Dedifferentiated amniotic fluid mesenchymal stem cell (primary cell): Measurements from ENCODE around the gene SLC6A12.

Experiments
- DNase-seq: peaks from one replicate; pipeline ENCODE4 v3.0.0-alpha.2; 2016; ENCODE audit errors: extremely low spot score

SLC6A12 gene

GRCh38 chr12:178829-179109, 35.2 kb downstream of the SLC6A12 start:
- no peak for DNase-seq

GRCh38 chr12:177980-178828, 35.8 kb downstream of the SLC6A12 start:
- DNase-seq: no peak

GRCh38 chr12:177336-177979, 36.5 kb downstream of the SLC6A12 start:
- no peak for DNase-seq

- peak; percentile 32 for DNase-seq
These were observed 37.4 kb downstream of the SLC6A12 start for GRCh38 chr12:176321-177181.

GRCh38 chr12:175759-176158, 38.2 kb downstream of the SLC6A12 start:
- no peak for DNase-seq

- DNase-seq: no peak
These were observed 38.7 kb downstream of the SLC6A12 start for GRCh38 chr12:175250-175649.

- DNase-seq: no peak
These were observed 39.4 kb downstream of the SLC6A12 start for GRCh38 chr12:174596-174995.

GRCh38 chr12:174124-174523, 39.8 kb downstream of the SLC6A12 start:
- DNase-seq: no peak

GRCh38 chr12:172732-173161, 41.2 kb downstream of the SLC6A12 start:
- no peak for DNase-seq

GRCh38 chr12:171743-172676, 41.9 kb downstream of the SLC6A12 start:
- DNase-seq: no peak

GRCh38 chr12:171276-171675, 42.7 kb downstream of the SLC6A12 start:
- no peak for DNase-seq

- no peak for DNase-seq
These were observed 43.4 kb downstream of the SLC6A12 start for GRCh38 chr12:170371-171225.

- no peak for DNase-seq
These were observed 44.2 kb downstream of the SLC6A12 start for GRCh38 chr12:169528-170370.

GRCh38 chr12:168763-169525, 45.0 kb downstream of the SLC6A12 start:
- DNase-seq: no peak

- DNase-seq: no peak
These were observed 45.9 kb downstream of the SLC6A12 start for GRCh38 chr12:167959-168600.

GRCh38 chr12:166425-167075, 47.4 kb downstream of the SLC6A12 start:
- DNase-seq: no peak

GRCh38 chr12:165862-166368, 48.0 kb downstream of the SLC6A12 start:
- no peak for DNase-seq

- DNase-seq: no peak
These were observed 49.8 kb downstream of the SLC6A12 start for GRCh38 chr12:164207-164606.
